Erythroblast (primary cell): Measurements from ENCODE around the gene ST6GALNAC2.

Experiments used
- GATA1 ChIP-seq: IDR thresholded peaks from 2 replicates; pipeline ENCODE4 v1.6.1; 2011; ENCODE audit warnings: low read depth, mild to moderate bottlenecking, control low read depth, low read length, moderate library complexity
- POLR2A ChIP-seq: IDR thresholded peaks from 2 replicates; pipeline ENCODE4 v1.6.1; 2011; ENCODE audit warnings: mild to moderate bottlenecking, low read length

GRCh38 chr17:76530095-76530723 is 55.5 kb downstream of the ST6GALNAC2 start:
- TF ChIP-seq POLR2A, result no peak
- TF ChIP-seq GATA1, result no peak
